Stimulated activated CD8-positive, alpha-beta memory T cell treated with anti-CD3 and anti-CD28 coated beads, Interleukin-7, amount 100 ng/mL, for 48 hours (primary cell): ENCODE measurements around the gene SEPTIN1.
"Not testable (repeated sequence)": the region's sequence is repeated elsewhere in the genome, so short reads cannot be mapped to it uniquely, and the experiment has no call there.

ENCODE experiments used
- DNase-seq, 2 donors: peaks; one replicate each; pipeline ENCODE4 v3.0.0-alpha.2; 2020; ENCODE audit warnings: low read depth in 1 of 2; ENCODE audit errors: extremely low read depth in 1 of 2

The SEPTIN1 gene

GRCh38 chr16:30342751-30343490, 39.4 kb downstream of the SEPTIN1 start:
- DNase-seq, result no peak

- DNase-seq, result not testable (repeated sequence)
Observed at GRCh38 chr16:30341971-30342370, 40.4 kb downstream of the SEPTIN1 start.

GRCh38 chr16:30340621-30341020, 41.7 kb downstream of the SEPTIN1 start:
- no peak for DNase-seq

GRCh38 chr16:30338715-30339114, 43.6 kb downstream of the SEPTIN1 start:
- not testable (repeated sequence) for DNase-seq

GRCh38 chr16:30337964-30338357, 44.4 kb downstream of the SEPTIN1 start:
- DNase-seq, result not testable (repeated sequence)

GRCh38 chr16:30335598-30336474, 46.5 kb downstream of the SEPTIN1 start:
- DNase-seq, result no peak

- peak; percentile 68 to 77 for DNase-seq
Observed at GRCh38 chr16:30335028-30335597, 47.2 kb downstream of the SEPTIN1 start.

- DNase-seq, result peak; percentile 75 to 80
Observed at GRCh38 chr16:30334473-30334989, 47.8 kb downstream of the SEPTIN1 start.
